ENCODE measurements around the gene MAPK8IP2.
A peak's percentile ranks its signal among the peaks of the same experiment; 100 is the strongest.

Gene MAPK8IP2

DNA sequence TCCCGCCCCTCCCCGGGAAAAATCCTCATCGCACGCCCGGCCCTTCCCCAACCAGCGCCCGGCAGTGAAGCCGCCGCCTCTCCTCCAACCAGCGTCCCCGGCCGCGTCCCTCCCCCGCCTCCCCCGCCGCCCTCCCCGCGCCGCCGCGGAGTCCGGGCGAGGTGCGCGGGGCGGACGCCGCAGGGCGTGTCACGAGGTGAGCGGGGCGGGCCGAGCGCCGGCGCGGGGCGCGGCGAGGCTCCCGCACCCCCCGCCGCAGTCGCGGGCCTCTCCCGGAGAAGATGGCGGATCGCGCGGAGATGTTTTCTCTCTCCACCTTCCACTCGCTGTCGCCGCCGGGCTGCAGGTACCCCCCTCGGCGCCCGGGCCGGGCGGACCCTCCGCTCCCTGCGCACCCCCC, at the start of gene MAPK8IP2:
MAPK8IP2 (plus strand) TSS at position 256 of the 400 bp plus-strand sequence; CDS start at position 282, 26 bp downstream.
- no peak for DNase-seq

DNA sequence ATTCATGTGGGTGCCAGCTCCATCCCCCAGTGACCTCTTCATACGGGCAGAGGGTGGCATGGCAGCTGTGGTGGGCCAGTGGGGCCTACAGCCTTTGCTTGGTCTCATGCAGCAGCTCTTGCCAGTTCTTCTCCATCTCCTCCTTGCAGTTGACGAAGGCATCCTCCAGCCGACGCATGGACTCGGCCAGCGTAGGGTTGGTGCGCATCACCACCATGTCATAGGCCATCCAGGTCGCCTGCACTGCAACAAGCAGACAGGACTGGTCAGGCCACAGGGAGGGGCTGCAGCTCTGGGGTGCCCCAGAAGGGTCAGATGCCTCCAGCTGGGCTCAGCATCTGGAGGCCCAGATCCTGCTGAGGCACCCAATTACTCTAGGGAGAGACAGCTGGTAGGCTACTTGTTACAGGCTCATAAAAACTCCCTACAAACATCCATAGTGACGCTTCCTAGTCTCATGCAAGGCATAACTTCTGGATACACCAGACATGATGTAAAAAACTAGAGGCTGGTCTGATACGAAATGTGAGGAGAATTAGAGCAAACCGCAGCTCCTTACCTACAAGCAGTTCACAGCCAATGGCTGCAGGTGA, 49.3 kb upstream of the MAPK8IP2 start:
- DNase-seq: no peak

DNA sequence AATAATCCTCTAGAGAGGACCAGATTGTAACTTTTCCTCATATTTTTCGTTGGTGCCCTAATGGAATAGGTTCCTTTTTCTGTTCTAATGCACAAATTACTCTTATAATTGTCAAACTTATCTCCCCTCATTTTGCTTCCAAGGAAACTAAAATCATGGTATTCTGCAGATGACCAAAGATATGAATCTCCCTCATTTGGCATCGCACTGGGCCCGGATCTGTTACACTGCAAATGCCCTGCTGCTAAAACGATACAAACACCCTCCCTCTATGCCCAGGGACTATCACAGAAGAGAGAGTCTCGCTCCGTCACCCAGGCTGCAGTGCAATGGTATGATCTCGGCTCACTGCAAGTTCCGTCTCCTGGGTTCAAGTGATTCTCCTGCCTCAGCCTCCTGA, 47.3 kb upstream of the MAPK8IP2 start:
- no peak for DNase-seq

DNA sequence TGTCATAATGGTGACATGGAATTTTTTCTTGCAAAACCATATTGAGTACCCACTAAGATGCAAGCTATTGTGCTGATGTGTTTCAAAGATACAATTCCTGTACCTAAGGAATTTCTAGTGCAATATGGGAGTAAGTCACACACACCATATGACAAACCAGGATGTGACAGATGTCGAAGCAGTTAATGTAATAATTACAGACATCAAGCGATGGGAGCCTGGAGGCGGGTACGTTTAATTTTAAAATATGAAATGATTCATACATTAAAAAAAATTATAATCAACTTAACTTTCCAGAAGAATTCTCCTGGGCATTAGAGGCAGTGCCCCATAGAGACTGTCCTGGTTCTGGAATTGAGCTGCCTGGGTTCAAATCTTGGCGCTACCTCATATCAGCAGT, 43.9 kb upstream of the MAPK8IP2 start:
- no peak for DNase-seq

DNA sequence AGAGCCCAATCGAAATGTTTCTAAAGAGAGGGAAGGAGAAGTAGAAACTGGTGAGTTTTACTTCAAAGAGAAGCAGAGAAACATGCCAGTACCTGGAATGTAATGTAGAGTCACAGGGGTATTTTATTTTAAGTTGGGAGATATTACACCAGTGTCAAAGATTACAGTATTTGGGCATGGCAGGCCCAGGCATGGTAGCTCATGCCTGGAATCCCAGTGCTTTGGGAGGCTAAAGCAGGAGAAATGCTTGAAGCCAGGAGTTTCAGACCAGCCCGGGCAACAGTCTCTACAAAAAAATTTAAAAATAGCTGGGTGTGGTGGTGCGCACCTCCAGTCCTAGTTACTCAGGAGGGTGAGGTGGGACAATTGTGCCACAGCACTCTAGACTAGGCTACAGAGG, 40.6 kb upstream of the MAPK8IP2 start:
- no peak for DNase-seq

DNA sequence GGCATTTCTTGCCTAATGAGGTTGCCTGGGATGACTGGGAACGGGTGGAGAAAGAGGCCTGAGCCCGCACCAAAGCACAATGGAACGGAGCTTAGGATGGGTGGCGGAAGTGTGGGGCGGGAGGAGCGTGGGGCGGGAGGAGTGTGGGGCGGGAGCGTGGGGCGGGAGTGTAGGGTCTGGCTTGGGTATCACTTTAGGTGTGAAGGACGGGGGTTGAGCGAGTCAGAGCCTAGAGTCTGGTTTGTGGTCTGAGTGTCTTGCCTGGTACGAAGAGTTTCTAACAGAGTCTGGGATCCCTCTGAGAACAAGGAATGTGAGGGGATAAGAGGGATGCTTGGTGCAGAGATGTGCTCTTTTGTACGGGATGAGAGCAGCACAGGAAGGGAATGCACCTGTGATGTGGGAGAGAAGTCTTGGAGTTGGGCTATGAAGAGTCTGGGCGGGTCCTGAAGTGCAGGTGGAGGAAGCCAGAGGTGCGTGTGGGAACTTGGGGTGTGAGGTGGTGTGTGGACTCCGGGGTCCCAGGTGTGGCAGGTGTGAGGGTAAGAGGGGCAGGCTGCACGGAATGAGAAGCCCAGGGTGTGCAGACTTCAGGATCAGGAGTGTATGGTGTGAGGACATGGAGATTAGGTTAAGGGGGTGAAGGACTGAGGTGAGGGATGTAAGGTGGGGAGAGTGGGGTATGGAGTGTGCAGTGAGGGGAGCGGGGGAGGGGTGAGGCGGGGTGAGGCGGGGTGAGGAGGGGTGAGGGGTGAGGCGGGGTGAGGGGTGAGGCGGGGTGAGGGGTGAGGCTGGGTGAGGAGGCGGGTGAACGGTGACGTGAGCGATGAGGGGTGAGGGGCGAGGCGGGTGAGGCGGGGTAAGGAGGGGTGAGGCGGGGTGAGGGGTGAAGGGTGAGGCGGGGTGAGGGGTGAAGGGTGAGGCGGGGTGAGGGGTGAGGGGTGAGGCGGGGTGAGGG, 38.9 kb upstream of the MAPK8IP2 start:
- no peak for DNase-seq

DNA sequence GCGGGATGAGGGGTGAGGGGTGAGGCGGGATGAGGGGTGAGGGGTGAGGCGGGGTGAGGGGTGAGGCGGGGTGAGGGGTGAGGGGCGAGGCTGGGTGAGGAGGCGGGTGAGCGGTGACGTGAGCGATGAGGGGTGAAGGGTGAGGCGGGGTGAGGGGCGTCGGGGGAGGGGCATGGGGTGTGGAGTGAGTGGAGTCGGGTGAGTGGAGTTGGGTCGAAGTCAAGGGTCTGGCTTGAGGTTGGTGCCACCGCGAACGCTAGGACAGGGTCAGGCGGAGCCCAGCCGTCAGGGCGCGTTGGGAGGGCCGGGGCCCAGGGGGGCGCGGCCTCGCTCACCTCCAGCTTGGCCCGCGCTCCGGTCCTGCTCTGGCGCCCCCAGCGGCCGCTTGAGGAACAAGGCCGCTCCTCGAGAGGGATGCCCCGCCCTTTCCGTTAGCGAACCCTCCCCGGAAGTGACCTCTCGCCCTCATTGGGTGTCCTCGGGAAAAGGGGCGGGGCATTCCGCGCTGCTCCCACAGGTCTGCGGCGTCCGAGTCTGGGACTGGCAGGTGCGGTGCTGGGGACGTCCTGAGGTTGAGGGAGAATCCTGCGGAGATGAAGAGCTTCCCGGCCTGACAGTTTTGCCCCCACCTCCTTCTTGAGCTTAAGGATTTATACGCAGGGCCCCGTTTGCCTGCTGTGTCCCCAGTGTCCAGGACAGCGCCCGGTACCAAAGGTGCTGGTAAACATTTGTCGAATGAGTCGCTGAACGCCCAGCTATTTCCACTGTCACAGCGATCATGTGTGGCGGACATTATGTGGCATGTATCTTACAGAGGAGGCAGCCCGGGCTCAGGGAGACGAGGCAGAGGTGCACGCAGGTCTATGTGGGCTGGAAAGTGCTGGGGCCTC, 37.8 kb upstream of the MAPK8IP2 start, which contains the start of gene SYCE3:
SYCE3 (minus strand) TSS at position 397 of the 890 bp plus-strand sequence. CDS start 6,514 bp downstream, outside the sequence.
- peak; percentile 98 for DNase-seq

DNA sequence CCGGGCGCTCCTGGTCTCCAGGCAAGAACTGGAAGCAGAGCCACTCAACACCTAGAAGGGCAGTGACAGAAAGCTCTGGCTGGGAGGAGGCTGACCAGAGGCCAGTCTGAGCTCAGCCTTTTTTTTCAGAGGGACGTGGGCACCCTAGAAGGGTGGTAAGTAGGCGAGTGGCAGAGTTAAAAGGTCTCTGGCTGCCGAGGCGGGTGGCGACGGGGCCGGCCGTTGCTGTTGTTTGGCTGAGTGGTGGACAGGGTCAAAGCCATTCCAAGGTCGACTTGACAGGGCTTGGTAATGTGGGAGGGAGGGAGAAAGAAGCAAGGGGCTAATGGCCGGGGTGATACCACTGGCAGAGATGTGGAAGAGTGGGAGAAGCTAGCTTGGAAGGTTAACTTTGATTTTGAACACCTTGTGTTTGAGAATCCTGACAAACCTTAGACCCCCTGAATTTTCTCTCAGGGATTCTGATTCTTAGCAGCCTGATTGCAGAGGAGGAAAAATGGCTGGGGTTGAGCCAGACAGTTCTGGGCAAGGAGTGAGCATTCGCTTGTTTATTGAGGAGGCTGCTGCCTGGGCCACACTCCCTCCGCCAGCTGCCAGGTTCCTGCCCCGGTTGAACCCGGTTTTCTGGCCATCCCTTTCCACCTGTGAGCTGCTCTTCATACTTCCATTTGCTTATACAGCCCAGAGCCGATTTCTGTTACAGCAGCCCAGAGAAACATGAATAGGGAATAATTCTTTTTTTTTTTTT, 37.0 kb upstream of the MAPK8IP2 start:
- no peak for DNase-seq

DNA sequence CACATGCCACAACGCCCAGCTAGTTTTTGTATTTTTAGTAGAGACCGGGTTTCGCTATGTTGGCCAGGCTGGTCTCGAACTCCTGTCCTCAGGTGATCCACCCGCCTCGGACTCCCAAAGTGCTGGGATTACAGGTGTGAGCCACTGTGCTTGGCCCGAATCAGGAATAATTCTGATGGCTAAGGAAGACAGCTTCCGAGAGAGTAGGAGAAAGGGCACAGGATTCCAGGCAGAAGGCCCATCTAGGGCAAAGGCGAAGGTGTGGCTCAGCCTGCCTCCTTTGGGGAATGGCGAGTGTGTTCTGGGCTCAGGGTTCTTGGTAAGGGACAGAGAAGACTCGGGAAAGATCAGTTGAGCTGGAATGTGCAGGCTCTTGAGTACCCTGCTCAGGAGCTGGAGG, 36.3 kb upstream of the MAPK8IP2 start:
- no peak for DNase-seq

DNA sequence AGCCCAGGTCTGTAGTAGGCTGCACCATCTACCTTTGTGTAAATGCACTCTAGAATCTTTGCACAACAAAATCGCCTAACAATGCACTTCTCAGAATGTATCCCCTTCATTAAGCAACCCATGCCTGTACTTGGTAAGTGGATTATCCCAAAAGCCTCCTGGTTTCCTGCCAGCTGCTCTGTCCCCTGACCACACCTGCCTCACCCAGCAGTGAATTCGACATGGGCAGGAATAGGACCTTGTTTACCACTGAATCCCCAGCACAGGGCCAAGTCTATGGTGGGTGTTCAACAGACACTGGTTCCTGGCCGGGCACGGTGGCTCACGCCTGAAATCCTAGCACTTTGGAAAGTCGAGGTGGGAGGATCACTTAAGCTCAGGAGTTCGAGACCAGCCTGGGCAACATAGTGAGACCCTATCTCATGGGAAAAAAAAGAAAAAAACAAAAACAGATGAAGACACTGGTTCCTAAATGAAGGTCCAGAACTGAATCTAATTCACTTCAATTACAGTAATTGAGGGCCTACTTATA, 32.8 kb upstream of the MAPK8IP2 start:
- DNase-seq: no peak

DNA sequence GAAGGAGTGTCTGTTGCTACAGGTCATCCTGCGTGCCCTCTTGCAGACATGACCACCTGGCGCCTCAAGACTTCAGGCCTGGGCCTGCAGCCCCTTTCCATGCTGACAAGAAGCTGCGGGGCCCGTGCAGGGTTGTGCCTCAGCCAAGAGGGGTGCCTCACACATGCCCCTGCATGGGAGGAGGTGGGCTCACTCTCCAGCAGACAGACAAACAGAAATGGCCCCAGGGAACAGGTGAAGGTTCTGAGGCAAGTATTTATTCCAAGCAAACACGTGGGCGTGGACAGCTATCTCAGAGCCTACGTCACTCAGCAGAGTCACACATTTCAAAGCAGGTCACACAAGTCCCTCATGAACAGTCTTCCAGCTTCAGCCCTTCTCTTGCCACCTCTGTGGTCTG, 32.0 kb upstream of the MAPK8IP2 start:
- DNase-seq: no peak

DNA sequence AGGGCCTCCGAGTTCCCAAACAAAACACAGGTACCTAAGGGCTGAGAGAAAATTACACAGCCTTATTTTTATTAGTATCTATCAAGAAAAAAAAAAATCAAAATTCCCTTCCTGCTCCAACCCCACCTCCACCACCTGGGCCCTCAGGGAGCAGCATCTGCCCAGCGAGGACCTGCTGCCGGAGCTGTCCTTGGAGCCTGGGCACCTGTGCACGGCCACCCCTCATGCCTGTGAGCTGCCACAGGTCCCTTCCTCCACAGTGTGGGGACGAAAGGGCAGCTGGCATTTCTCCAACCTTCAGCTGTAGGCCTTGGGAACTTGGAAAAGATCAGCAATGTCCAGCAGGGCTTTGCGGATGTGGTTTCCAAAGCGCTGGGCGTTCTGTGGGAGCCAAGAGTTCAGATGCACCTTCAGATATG, 31.5 kb upstream of the MAPK8IP2 start:
- no peak for DNase-seq

DNA sequence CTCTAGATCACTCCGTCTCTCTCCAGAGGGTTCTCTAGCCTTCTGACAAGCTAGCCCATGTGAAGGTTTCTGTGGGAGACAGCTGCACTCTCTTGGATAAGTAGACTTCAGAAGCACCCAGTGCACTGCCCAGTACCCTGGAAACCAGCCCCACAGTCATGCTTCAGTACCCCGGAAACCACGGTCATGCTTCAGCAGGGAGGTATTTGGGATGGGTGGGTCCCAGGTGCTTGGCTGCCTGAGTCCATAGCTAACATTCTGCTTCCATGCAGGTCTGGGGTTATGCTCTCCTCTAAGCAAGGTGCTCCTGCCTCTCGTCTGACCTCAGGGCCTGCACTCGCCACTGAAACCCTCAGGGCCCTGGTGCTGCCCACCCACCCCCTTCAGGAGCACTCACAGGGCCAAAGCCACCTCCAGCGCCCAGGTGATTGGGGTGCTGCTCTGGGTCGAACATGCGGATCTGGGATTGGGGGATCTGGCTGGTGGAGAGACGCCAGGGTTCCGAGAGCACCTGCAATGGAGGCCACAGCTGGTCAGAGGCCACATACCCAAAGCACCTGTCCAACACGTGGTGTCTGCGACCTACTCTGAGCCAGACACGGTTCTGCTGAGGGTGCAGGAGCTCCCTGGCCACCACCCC, 30.6 kb upstream of the MAPK8IP2 start:
- no peak for DNase-seq

DNA sequence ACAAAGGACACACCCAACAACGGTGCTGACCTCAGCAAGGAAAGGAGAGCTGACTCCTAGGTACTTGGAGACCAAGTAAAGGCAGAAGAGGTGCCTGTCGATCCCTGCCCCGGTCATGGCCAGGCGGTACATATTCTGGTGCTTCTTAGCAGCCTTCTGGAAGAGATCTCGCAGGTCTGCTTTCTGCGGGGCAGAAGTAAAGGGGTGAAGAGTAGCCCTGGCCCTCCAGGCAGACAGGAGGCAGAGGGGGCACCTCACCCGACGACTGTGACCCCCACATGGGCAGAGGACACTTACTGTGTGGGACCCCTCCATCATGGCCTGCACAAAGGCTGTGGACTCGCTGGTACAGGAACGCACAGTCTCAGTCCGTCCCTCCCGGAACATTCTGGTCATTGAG, 29.7 kb upstream of the MAPK8IP2 start:
- no peak for DNase-seq

DNA sequence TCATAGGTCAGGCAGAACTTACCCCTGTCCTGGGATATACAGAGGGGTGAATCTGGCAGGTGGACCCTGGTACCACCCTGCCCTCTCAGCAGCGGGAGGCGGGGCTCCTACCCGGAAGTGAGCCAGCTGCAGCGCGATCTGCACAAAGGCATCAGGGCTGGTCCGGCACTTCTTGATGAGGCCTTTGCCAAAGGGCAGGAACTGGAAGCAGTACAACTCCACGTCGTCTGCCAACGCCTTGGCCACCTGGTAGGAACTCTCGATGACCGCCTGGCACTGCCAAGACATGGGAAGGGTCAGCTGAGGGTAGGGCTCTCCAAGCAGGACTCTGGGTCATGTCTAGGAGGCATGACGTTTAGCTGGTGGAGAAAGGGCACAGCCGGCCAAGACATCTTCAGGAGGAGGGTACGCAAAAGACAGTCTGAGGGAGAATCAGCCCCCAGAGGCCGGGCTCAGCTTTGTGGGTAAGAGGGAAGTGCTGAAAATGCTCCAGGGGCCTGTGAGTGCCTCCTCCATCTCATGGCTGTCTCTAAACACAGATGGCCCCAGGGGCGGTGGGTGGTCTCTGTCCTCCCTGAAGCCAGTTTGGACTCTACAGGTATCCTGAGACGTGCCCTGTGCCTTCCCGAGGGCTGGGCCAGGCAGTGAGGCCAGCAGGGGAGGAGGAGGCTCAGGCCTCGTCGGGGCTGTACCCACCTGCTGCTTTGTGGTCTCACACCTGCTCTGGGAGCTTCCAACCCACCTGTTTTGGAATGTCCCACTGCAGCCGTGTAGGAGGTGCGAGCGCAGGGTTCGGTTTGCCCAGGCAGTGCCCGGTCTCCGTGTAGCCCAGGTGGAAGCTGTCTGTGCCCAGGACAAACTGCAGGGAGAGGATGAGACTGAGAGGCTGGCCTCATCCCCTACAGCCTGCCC, 29.1 kb upstream of the MAPK8IP2 start:
- DNase-seq: no peak

DNA sequence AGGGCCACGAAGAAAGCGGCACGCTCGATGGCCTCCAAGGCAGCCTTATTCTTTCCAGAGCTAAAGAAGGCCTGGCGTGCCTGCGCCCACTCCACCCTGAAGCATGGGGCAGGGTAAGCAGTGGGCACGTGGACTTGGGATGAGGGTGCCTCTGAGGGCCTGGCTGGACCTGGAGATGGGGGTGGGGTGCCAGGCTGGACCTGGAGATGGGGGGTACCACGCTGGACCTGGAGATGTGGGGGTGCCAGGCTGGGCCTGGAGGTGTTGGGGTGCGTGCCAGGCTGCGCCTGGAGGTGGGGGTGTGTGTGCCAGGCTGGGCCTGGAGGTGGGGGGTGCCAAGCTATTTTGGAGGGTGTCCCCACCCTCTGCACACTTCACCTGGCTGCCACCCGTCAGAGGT, 27.6 kb upstream of the MAPK8IP2 start:
- DNase-seq: no peak

DNA sequence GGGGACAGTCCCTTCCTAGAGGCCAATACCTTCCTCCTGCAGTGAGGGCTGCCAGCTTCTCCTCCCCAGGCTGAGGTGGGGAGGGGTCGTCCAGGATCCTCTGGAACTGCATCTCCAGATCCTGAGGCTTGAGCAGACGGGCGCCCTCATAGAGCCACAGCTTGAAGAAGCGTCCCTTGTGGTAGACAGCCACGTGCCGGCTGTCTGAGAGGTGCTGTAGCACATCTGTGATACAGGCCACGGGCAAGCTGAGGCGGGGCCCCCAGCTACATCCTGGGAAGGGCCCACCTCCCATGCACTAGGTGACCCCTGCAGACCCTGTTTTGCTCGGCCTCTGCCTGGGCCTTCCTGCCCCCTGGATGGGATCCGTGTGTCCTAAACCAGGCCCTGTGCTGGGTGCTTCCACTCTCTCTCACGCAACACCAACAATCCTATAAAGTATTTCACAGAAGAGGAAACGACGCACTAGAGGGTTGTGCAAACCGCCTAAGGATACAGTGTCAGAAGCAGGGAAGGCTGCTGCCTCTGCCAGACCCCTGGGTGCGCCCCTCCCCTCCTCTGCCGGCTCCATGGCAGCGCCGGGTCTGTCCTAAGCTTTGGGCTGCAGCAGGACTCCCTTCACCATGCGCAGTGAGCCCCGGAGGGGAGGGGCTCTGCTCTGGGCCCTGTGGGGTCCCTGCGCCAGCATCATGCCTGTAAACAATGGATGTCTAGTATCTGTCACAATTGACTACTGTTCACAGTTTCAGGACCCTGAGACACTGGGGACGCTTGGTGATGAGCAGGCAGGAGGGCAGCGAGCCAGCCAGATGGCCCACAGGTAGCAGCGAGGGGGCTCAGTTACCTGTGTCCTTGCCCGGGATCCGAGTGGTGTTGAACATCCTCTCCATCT, 26.9 kb upstream of the MAPK8IP2 start:
- DNase-seq: no peak

DNA sequence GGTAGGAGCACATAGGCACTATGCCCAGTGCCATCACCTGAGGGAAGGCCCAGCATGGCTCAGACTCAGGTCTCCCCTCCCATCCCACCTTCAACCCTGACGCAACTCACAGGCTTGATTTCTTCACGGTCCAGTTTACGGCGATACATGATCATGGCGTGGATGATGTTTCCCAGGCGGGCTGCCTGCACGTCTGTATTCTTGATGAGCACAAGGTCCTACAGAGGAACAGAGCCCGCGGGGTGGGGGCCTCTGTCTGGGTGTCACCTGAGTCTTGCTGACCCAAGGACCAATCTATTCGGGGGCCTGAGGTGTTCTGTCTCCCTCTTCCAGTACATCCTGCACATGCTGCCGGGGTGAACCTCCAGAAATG, 26.2 kb upstream of the MAPK8IP2 start:
- DNase-seq: no peak

DNA sequence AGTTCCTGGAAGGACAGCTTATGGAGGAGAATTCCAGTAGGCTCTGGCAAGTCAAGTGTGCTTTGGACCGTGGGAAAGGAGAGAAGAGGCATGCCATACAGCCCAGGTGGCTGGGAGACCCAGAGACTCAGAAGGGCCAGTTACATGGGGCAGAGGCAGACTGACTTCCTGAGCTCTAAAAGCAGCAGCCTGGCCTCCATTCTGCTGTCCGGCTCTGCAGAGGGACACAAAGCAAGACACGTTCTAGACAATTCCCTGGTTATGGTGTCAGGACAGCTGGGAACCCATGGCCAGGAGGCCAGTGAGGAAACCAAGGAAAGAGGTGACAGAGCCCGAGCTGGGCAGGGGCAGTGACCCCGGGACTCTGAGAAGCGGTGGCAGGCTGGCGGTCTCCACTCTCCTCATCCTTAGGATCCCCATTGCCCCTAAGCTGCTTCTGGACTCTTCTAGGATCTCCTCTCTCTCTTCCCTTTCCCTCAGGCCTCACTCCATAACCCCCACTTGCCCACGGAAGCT, 25.1 kb upstream of the MAPK8IP2 start:
- no peak for DNase-seq
